ENCODE data around the gene CAMK1D.

CAMK1D gene

GRCh38 chr10:12668634-12669033 lies 319.3 kb downstream of the CAMK1D start:
- Histone ChIP-seq H4K20me1 (ENCODE audit: control insufficient read depth, insufficient read depth, low read depth, low read length) (no peaks in the 10 kb centered on the region), H3K4me3 (ENCODE audit: low read length) (no peak overlapping the region), H3K4me1 (ENCODE audit: control insufficient read depth, low read length) (no peaks in the 10 kb centered on the region), H3K27me3 (ENCODE audit: control insufficient read depth, low read length) (no peaks in the 10 kb centered on the region), H3K9me3 (ENCODE audit: control insufficient read depth, insufficient read depth, low read length) (no peaks in the 10 kb centered on the region), H3F3A (ENCODE audit: control insufficient read depth, insufficient read depth) (peaks cover 3% of the 10 kb centered on the region; the same call in 1 of the 2 replicates), H3K27ac (ENCODE audit: low read depth, low read length) (no peak overlapping the region), H3K36me3 (ENCODE audit: control insufficient read depth, low read length) (peaks cover 15% of the 10 kb centered on the region), H3K79me2 (ENCODE audit: control insufficient read depth, low read length) (no peaks in the 10 kb centered on the region), H3K4me2 (ENCODE audit: low read length) (no peak overlapping the region), H3K9me2 (replicated peaks; ENCODE audit: control insufficient read depth, low read length) (no peaks in the 10 kb centered on the region)
- no peak for TF ChIP-seq CTCF (IDR thresholded peaks at IDR 0.05; ENCODE audit: low read depth, low read length, poor library complexity, severe bottlenecking)
- TF ChIP-seq EZH2phosphoT487 (IDR thresholded peaks at IDR 0.05; ENCODE audit: borderline replicate concordance, low read length): no peak

- Histone ChIP-seq H3K9me2 (replicated peaks; ENCODE audit: control insufficient read depth, low read length) (no peaks in the 10 kb centered on the region), H3K79me2 (ENCODE audit: control insufficient read depth, low read length) (no peaks in the 10 kb centered on the region), H3K27ac (ENCODE audit: low read depth, low read length) (no peak overlapping the region), H3K36me3 (ENCODE audit: control insufficient read depth, low read length) (peaks cover 15% of the 10 kb centered on the region), H3F3A (ENCODE audit: control insufficient read depth, insufficient read depth) (peaks cover 3% of the 10 kb centered on the region; the same call in 1 of the 2 replicates), H3K4me3 (ENCODE audit: low read length) (no peak overlapping the region), H4K20me1 (ENCODE audit: control insufficient read depth, insufficient read depth, low read depth, low read length) (no peaks in the 10 kb centered on the region), H3K4me2 (ENCODE audit: low read length) (no peak overlapping the region), H3K4me1 (ENCODE audit: control insufficient read depth, low read length) (no peaks in the 10 kb centered on the region), H3K27me3 (ENCODE audit: control insufficient read depth, low read length) (no peaks in the 10 kb centered on the region), H3K9me3 (ENCODE audit: control insufficient read depth, insufficient read depth, low read length) (no peaks in the 10 kb centered on the region)
- TF ChIP-seq EZH2phosphoT487 (IDR thresholded peaks at IDR 0.05; ENCODE audit: borderline replicate concordance, low read length): no peak
- TF ChIP-seq CTCF (IDR thresholded peaks at IDR 0.05; ENCODE audit: low read depth, low read length, poor library complexity, severe bottlenecking): no peak
Observed at GRCh38 chr10:12670004-12670403, 320.7 kb downstream of the CAMK1D start.

GRCh38 chr10:12675186-12675585 lies 325.8 kb downstream of the CAMK1D start:
- H3K4me2 ChIP-seq (ENCODE audit: low read length): no peak overlapping the region
- peaks cover 3% of the 10 kb centered on the region; the same call in 1 of the 2 replicates for H3F3A ChIP-seq (ENCODE audit: control insufficient read depth, insufficient read depth)
- no peak overlapping the region for H3K27ac ChIP-seq (ENCODE audit: low read depth, low read length)
- peaks cover 2% of the 10 kb centered on the region; the same call in 1 of the 2 replicates for H3K36me3 ChIP-seq (ENCODE audit: control insufficient read depth, low read length)
- no peaks in the 10 kb centered on the region for H3K79me2 ChIP-seq (ENCODE audit: control insufficient read depth, low read length)
- H3K4me1 ChIP-seq (ENCODE audit: control insufficient read depth, low read length): no peaks in the 10 kb centered on the region
- H3K4me3 ChIP-seq (ENCODE audit: low read length): no peak overlapping the region
- H3K9me3 ChIP-seq (ENCODE audit: control insufficient read depth, insufficient read depth, low read length): no peaks in the 10 kb centered on the region
- H4K20me1 ChIP-seq (ENCODE audit: control insufficient read depth, insufficient read depth, low read depth, low read length): no peaks in the 10 kb centered on the region
- H3K9me2 ChIP-seq (replicated peaks; ENCODE audit: control insufficient read depth, low read length): no peaks in the 10 kb centered on the region
- TF ChIP-seq EZH2phosphoT487 (IDR thresholded peaks at IDR 0.05; ENCODE audit: borderline replicate concordance, low read length) (no peak), CTCF (IDR thresholded peaks at IDR 0.05; ENCODE audit: low read depth, low read length, poor library complexity, severe bottlenecking) (no peak)
- no peaks in the 10 kb centered on the region for H3K27me3 ChIP-seq (ENCODE audit: control insufficient read depth, low read length)

Data from DOHH2 (cell line).